ENCODE results near the gene NUBPL.

DNA sequence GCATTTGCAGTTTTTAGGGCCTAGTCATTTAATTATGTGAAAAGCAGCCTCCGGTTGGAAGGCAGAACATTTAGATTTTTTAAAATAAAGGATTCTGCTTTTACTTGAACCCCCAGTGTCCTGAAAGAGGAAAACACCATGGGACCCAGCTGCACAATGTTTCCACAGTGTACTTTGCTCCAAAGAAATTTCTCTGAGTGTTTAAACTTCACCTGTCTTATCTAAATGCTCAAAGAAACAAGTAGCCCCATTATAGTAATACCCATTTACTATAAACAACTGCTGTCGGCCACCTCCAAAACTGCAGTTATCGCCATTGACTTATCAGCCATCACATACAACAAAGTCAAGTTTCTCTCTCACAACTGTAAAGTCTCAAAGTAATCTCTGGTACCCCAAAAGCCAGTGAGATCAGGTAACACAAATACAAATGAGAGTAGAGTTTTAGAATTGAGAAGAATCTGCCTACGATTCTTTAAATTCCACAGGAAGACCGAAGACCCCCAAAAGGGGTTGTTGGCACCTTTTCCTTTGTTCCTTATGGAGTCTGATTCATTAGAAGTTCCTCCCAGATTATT, 205.2 kb downstream of the NUBPL start:
- no peak for TF ChIP-seq CTCF (IDR thresholded peaks at IDR 0.05)
- no peak for TF ChIP-seq POLR2A (IDR thresholded peaks at IDR 0.05)
- no peak for TF ChIP-seq POLR2AphosphoS5 (IDR thresholded peaks at IDR 0.05)
